Stimulated activated CD8-positive, alpha-beta memory T cell treated with anti-CD3 and anti-CD28 coated beads, Interleukin-12 subunit alpha, Interleukin-12 subunit beta, amount 100 ng/mL, for 1 hour (primary cell): ENCODE results near the gene OGFOD3.
"Not testable (repeated sequence)": the region's sequence is repeated elsewhere in the genome, so short reads cannot be mapped to it uniquely, and the experiment has no call there.

ENCODE experiments used
- DNase-seq: peaks from one replicate; pipeline ENCODE4 v3.0.0-alpha.2; 2020; ENCODE audit warnings: low read depth

Gene OGFOD3

GRCh38 chr17:82373072-82373452 lies 45.3 kb downstream of the OGFOD3 start:
- not testable (repeated sequence) for DNase-seq

GRCh38 chr17:82372249-82373071 lies 45.9 kb downstream of the OGFOD3 start:
- DNase-seq, result no peak

- no peak for DNase-seq
These were observed 46.8 kb downstream of the OGFOD3 start, which contains the start of gene UTS2R for GRCh38 chr17:82371333-82372248. Gene UTS2R (plus strand): TSS chr17:82371765. CDS start chr17:82374325, 2,560 bp downstream.

- DNase-seq, result no peak
These were observed 47.7 kb downstream of the OGFOD3 start for GRCh38 chr17:82370471-82371332.

DNA sequence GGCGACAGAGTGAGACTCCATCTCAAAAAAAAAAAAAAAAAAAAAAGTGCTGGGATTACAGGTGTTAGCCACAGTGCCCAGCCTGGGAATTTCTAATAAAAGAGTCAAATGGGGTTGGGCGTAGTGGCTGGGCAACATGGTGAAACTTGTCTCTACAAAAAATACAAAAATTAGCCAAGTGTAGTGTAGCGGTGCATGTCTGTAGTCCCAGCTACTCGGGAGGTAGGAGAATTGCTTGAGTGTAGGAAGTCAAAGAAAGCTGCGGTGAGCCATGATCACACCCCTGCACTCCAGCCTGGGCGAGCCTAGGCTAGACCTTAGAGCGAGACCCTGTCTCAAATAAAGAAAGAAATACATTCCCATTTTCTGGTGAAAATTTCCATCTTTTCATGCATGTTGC lies 49.2 kb downstream of the OGFOD3 start:
- DNase-seq, result no peak

- no peak for DNase-seq
These were observed 50.5 kb downstream of the OGFOD3 start for GRCh38 chr17:82367724-82368524.

DNA sequence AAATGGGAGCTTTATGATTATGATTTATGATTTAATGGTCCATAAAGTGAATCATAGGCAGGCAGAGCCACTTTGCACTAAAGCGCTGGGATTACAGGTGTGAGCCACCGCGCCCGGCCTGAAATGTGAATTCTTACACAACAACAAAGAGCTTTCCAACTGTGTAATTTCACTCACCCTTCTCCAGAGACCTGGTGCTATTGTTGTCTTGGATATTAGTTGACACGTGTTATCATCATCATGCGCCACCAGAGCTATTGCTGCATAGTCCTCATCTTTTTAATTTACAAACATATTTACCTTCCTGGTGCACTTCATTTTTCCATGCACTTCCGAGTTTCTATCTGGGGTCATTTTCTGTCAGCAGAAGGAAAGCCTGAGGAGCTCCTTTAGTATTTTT lies 51.6 kb downstream of the OGFOD3 start:
- no peak for DNase-seq

DNA sequence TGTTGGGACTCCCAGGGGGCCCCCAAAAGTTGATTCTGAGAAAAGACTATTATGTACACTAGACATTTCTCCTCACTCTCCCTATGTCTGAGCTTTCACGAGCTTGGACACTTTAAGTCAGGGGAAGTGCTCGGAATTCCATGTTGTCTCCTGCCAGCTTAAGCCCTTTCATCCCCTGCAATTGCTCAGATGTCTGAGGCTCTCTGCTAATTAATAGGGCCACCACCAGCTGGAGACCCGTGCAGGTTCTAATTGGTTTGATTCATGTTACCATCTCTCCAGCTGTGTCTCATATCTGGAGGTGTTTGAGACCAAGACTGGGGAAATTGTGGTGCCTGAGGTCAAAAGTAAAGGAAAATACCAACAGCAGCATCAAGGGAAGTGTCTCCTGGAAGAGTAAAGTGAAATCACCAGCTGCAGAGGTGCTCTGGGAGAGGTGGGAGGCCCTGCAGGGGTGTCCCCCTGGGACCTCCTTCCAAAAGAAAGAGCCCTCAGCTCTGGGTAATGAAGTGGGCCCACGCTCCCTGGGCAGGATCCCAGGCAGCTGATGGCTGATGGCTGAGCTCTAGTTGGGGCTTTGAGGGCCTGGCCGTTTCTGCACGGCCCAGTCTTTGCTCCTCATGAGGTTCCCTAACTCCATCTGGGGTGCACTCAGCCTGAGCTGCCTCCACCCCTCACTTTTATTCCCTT lies 52.6 kb downstream of the OGFOD3 start:
- no peak for DNase-seq

GRCh38 chr17:82361885-82362633 lies 56.3 kb downstream of the OGFOD3 start:
- no peak for DNase-seq

DNA sequence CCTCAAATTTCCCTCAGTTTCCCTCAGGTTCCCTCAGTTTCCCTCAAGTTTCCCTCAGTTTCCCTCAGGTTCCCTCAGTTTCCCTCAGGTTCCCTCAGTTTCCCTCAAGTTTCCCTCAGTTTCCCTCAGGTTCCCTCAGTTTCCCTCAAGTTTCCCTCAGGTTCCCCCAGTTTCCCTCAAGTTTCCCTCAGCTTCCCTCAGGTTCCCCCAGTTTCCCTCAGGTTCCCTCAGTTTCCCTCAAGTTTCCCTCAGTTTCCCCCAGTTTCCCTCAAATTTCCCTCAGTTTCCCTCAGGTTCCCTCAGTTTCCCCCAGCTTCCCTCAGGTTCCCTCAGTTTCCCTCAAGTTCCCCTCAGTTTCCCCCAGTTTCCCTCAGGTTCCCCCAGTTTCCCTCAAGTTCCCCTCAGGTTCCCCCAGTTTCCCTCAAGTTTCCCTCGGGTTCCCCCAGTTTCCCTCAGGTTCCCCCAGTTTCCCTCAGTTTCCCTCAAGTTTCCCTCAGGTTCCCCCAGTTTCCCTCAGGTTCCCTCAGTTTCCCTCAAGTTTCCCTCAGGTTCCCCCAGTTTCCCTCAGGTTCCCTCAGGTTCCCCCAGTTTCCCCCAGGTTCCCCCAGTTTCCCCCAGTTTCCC lies 58.8 kb downstream of the OGFOD3 start:
- DNase-seq, result not testable (repeated sequence)

DNA sequence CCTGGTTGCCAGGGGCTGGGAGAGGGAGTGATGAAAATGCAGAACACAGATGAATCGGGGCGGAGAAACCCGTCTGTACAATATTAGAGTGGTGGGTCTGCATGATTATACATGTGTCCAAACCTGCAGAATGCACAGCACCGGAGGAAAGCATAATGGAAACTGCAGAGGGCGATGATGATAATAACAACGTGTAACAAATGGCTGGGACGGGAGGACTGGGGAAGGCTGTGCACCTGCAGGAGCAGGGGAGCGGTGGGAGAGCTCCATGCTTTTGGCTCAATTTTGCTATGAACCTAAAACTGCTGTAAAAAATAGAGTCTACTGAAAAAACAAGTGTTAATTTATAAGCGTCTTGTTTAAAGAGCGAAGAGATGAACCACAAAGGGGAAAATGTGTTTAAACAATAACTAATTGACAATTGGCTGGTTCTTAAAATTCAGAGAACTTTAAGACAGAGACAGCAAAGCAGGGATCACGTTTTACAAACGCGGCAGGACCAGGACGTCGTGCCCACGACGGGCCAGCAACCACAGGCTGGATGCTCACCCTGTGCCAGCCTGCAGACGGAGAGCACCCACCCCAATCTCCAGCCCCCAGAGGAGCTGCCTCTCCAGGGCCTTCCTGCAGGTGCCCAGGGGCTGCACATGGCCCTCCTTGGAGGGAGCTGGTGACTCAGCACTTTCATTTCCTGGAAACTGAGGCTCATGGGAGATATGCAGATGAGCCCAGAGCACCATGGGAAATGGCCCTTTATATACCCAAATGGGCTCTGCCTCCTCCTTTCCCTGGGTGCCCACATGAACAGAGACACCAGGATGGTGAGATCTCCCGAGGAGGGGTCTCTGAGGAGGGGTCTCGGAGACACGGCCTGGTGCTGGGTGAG lies 59.7 kb downstream of the OGFOD3 start, which contains the start of gene TEX19:
Gene TEX19, plus strand, starts transcription at position 783 of the 886 bp plus-strand sequence. CDS start 2,904 bp downstream, outside the sequence.
- DNase-seq, result no peak

DNA sequence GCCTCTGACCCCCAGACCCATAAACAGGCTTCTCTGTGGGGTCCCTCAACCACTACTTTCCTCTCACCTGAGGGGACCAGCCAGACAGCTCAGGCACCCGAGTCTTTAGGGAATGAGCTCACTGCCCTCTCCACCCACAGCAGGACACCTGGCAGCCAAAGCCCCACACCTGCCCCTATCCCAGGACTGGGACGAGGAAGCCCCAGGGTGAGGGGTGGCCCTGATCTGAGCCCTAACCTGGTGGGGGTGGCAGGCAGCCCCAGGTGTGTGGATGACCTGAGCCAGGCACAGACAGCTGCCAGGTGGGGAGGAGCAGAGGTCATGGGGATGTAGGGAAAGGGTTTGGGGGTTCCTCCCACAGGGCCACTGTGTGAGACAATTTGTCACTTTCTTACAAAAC lies 61.0 kb downstream of the OGFOD3 start:
- DNase-seq, result no peak

DNA sequence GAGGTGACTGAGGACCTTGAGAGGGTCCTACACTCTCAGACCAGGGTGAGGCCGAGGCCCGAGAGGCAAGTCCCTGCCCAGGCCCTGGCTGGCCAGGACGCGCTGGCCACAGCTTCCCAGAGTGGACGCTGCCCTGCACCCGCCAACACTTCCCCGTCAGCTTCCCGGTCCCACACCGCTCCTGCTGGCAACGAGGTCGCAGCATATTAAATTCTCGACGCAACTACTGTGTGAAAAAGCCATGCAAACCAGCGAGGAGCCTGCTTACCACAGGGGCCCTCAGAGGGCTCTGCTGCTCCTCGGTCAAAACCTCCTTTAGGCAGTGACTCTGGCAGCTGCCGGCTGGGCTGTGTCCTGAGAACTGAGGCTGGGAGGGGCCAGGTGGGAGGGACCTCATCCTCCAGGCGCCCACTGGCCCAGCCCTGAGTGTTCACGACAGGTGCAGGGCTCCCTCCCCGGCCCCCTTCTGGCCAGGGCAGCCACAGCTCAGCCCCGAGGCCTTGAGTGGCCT lies 61.5 kb downstream of the OGFOD3 start:
- DNase-seq, result no peak

GRCh38 chr17:82355770-82356427 lies 62.5 kb downstream of the OGFOD3 start:
- DNase-seq, result no peak

DNA sequence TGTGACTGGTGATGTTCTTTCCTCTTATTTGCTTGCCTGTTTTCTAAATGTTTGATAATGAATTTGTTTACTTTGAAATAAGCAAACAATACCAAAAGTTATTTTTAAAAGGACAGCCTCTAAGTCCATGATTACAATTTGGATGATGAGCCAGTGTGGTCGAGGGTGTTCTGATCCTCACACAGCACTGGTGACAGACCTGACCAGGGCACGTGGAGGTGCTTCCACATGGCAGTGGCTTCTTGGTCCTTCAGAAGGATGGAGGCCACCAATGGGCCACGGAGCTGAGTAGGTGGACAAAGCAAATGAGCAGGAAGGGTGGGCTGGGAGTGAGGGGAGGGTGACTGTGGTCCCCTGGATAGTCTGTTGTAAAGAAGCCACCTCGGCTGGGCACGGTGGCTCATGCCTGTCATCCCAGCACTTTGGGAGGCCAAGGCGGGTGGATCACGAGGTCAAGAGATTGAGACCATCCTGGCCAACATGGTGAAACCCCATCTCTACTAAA lies 63.5 kb downstream of the OGFOD3 start:
- no peak for DNase-seq

- DNase-seq, result no peak
These were observed 64.9 kb downstream of the OGFOD3 start for GRCh38 chr17:82353484-82353883.
